Measurements from ENCODE around the gene FOXB2. TPM values are rescaled to one million over a fixed set of nuclear protein-coding genes. Genes with fewer than 3 reads are reported as not detected.

Gene FOXB2
- total and polyA plus RNA-seq, 2 of the 8 experiments (the other 6 are each of a cell fraction or from before 2014, with no cell fraction given), result 0.15 to 0.22 TPM

DNA sequence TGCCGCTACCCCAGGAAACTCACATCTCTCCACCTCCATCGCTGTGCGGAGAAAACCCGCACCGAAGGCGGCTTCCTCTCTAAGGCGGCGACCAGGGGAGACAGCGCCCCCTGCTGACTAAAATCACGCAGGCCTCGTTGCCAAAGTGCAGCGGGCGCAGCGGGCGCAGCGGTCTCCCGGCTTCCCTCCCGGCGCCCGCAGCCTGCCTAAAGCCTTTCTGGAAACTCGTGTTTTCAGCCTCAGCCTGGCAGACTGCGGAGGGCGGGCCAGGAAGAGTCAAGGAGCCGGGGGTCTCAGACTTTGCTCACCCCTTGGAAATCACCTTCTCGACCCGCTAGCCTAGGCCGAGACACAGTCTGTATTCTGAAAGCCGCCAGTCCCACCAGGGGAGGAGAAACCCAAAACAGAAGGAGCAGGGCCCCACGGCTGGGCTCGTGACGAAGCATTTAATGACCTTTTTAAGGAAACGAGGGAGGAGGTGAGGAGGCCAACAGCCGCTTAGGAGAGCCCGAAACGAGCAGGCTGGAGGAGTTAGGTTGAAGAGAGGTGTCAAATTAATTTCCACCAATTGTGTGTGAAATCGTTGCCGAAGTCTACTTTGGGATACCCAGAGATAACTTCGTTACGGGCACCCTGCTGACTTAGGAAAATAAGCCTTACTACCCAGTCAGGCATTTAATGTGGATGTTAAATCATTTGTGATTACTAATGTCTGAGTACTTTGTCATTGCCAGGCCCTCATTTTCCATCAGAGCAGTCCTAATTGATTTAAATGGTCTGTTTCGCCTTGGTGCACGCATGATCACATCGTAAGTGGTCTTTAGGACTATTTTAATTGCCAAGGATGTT lies 7.3 kb upstream of the FOXB2 start (continued):
- TF ChIP-seq KDM4A (IDR thresholded peaks at IDR 0.05; ENCODE audit: low read depth, low read length, severe bottlenecking), result peak; percentile 49
- no peak for TF ChIP-seq POU5F1 (IDR thresholded peaks at IDR 0.05; ENCODE audit: low read depth, low read length)
- TF ChIP-seq GABPA (IDR thresholded peaks at IDR 0.05; ENCODE audit: borderline replicate concordance, insufficient read depth, low read length), result no peak; the same call in 1 of the 2 replicates
- TF ChIP-seq CTCF (IDR thresholded peaks at IDR 0.05; ENCODE audit: control extremely low read depth in 1 of 3, insufficient read depth in 1 of 3, low read depth in 1 of 3, low read length in 3 of 3), result peak; percentile 89 to 91 (median 91)
- no peak for TF ChIP-seq BACH1 (IDR thresholded peaks at IDR 0.05; ENCODE audit: low read length)
- no peak for TF ChIP-seq EP300 (IDR thresholded peaks at IDR 0.05; ENCODE audit: borderline replicate concordance in 1 of 2, low read depth in 2 of 2, low read length in 2 of 2)
- no peak for TF ChIP-seq JUND (IDR thresholded peaks at IDR 0.05; ENCODE audit: low read length)
- TF ChIP-seq HDAC2 (IDR thresholded peaks at IDR 0.05; ENCODE audit: borderline replicate concordance in 1 of 2, low read depth in 2 of 2, low read length in 2 of 2), result 0 out of 4 replicates have a peak, but pooled peaks have one; percentile 4 to 29
- TF ChIP-seq, protein P1, sequence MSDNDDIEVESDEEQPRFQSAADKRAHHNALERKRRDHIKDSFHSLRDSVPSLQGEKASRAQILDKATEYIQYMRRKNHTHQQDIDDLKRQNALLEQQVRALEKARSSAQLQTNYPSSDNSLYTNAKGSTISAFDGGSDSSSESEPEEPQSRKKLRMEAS (IDR thresholded peaks at IDR 0.05), result peak; percentile 70
- peak; percentile 67; the same call in 1 of the 2 replicates for TF ChIP-seq RBBP5 (IDR thresholded peaks at IDR 0.05; ENCODE audit: borderline replicate concordance, low read depth, low read length)
- no peak for TF ChIP-seq TCF12 (IDR thresholded peaks at IDR 0.05; ENCODE audit: low read depth, low read length)
- TF ChIP-seq JUN (IDR thresholded peaks at IDR 0.05; ENCODE audit: low read depth, low read length), result no peak
- TF ChIP-seq CHD2 (IDR thresholded peaks at IDR 0.05; ENCODE audit: low read length), result peak; percentile 30; the same call in 1 of the 2 replicates
- TF ChIP-seq PHF8 (conservative IDR thresholded peaks at IDR 0.05; ENCODE audit: low read depth, low read length), result peak; percentile 35; the same call in 1 of the 2 replicates
- no peak; the same call in 1 of the 2 replicates for TF ChIP-seq USF2 (IDR thresholded peaks at IDR 0.05; ENCODE audit: low read length)
- TF ChIP-seq BCL11A (IDR thresholded peaks at IDR 0.05; ENCODE audit: low read depth in 2 of 2, low read length in 2 of 2), result no peak
- TF ChIP-seq SUZ12 (IDR thresholded peaks at IDR 0.05; ENCODE audit: low read length), result peak; percentile 31; the same call in 1 of the 2 replicates
- no peak for TF ChIP-seq SIX5 (IDR thresholded peaks at IDR 0.05; ENCODE audit: low read depth, low read length)
- no peak for TF ChIP-seq GTF2F1 (IDR thresholded peaks at IDR 0.05; ENCODE audit: borderline replicate concordance, low read depth, low read length)

Data from H1 (cell line).